Ecto neural progenitor cell (in vitro differentiated cells): Measurements from ENCODE around the gene BAIAP2.

Experiments used
- DNase-seq: peaks from one replicate; pipeline ENCODE4 v3.0.0-alpha.2; 2018; ENCODE audit warnings: low spot score

BAIAP2 gene

GRCh38 chr17:81086789-81087551 lies 52.0 kb downstream of the BAIAP2 start:
- no peak for DNase-seq

GRCh38 chr17:81090361-81091136 lies 55.6 kb downstream of the BAIAP2 start:
- DNase-seq: peak; percentile 80

- no peak for DNase-seq
Observed at GRCh38 chr17:81091154-81091553, 56.2 kb downstream of the BAIAP2 start.

GRCh38 chr17:81091774-81092517 lies 57.0 kb downstream of the BAIAP2 start:
- DNase-seq: no peak

GRCh38 chr17:81092518-81093095 lies 57.7 kb downstream of the BAIAP2 start:
- DNase-seq: no peak

GRCh38 chr17:81093619-81094508 lies 58.9 kb downstream of the BAIAP2 start:
- DNase-seq: no peak

- DNase-seq: peak; percentile 95
Observed at GRCh38 chr17:81094509-81095382, 59.8 kb downstream of the BAIAP2 start.

- DNase-seq: no peak
Observed at GRCh38 chr17:81095383-81095762, 60.4 kb downstream of the BAIAP2 start.

- DNase-seq: no peak
Observed at GRCh38 chr17:81096741-81097133, 61.8 kb downstream of the BAIAP2 start.

- peak; percentile 94 for DNase-seq
Observed at GRCh38 chr17:81097134-81097942, 62.4 kb downstream of the BAIAP2 start.

- DNase-seq: no peak
Observed at GRCh38 chr17:81097943-81098308, 63.0 kb downstream of the BAIAP2 start.

GRCh38 chr17:81099888-81100287 lies 64.9 kb downstream of the BAIAP2 start:
- no peak for DNase-seq

- DNase-seq: no peak
Observed at GRCh38 chr17:81100668-81101067, 65.7 kb downstream of the BAIAP2 start.

GRCh38 chr17:81101614-81102306 lies 66.8 kb downstream of the BAIAP2 start:
- DNase-seq: peak; percentile 98

- DNase-seq: no peak
Observed at GRCh38 chr17:81102352-81102751, 67.4 kb downstream of the BAIAP2 start.

- DNase-seq: no peak
Observed at GRCh38 chr17:81102869-81103268, 67.9 kb downstream of the BAIAP2 start.

GRCh38 chr17:81103379-81103778 lies 68.4 kb downstream of the BAIAP2 start:
- no peak for DNase-seq

GRCh38 chr17:81106716-81107115 lies 71.8 kb downstream of the BAIAP2 start:
- no peak for DNase-seq

- DNase-seq: no peak
Observed at GRCh38 chr17:81108220-81108619, 73.3 kb downstream of the BAIAP2 start.
